Fibroblast of lung (primary cell): ENCODE results near the gene CEP97. TPM values are rescaled to one million over a fixed set of nuclear protein-coding genes. Genes with fewer than 3 reads are reported as not detected.

ENCODE experiments used
- DNase-seq, 2 donors: peaks; one replicate each; pipeline versions ENCODE4 v3.0.0 to v3.0.0-alpha.2; 2010; ENCODE audit warnings: low read depth in 2 of 2
- H2AFZ ChIP-seq: 2 replicates; pipeline ENCODE4 v1.5.1; 2012; ENCODE audit warnings: low read length, control low read depth, inconsistent platforms
- H3K27ac ChIP-seq: 2 replicates; pipeline ENCODE4 v1.5.1; 2011; ENCODE audit warnings: low read length, control low read depth; ENCODE audit not compliant: insufficient read depth
- H3K27me3 ChIP-seq: 2 replicates; pipeline ENCODE4 v1.5.1; 2011; ENCODE audit warnings: mild to moderate bottlenecking, low read length; ENCODE audit not compliant: control insufficient read depth, insufficient read depth
- H3K36me3 ChIP-seq: 2 replicates; pipeline ENCODE4 v1.5.1; 2011; ENCODE audit warnings: low read length; ENCODE audit not compliant: control insufficient read depth, insufficient read depth
- H3K4me1 ChIP-seq: 2 replicates; pipeline ENCODE4 v1.5.1; 2011; ENCODE audit warnings: low read length; ENCODE audit not compliant: control insufficient read depth, insufficient read depth; ENCODE audit errors: extremely low read depth
- H3K4me2 ChIP-seq: 2 replicates; pipeline ENCODE4 v1.5.1; 2011; ENCODE audit warnings: low read length, control low read depth; ENCODE audit not compliant: insufficient read depth; ENCODE audit errors: extremely low read depth
- H3K4me3 ChIP-seq, 4 experiments: fragments of 200-600 bp in 1 of 4; sonication (generic) in 1 of 4; replicated peaks in 1 of 4; 2 replicates each; pipeline ENCODE4 v1.5.1; 2011 to 2016; ENCODE audit warnings: low read length in 4 of 4, low read depth in 3 of 4, mild to moderate bottlenecking in 3 of 4, control low read depth in 2 of 4, inconsistent platforms in 1 of 4, mixed read lengths in 1 of 4; ENCODE audit not compliant: insufficient read depth in 1 of 4; ENCODE audit errors: control extremely low read depth in 1 of 4
- H3K79me2 ChIP-seq: 2 replicates; pipeline ENCODE4 v1.5.1; 2012; ENCODE audit warnings: mild to moderate bottlenecking, low read length, inconsistent platforms; ENCODE audit not compliant: control insufficient read depth, insufficient read depth
- H3K9ac ChIP-seq: 2 replicates; pipeline ENCODE4 v1.5.1; 2011; ENCODE audit warnings: mild to moderate bottlenecking, low read length, control low read depth; ENCODE audit not compliant: insufficient read depth
- H3K9me3 ChIP-seq: 2 replicates; pipeline ENCODE4 v1.5.1; 2012; ENCODE audit warnings: low read depth, low read length; ENCODE audit not compliant: control insufficient read depth, insufficient read depth
- H4K20me1 ChIP-seq: 2 replicates; pipeline ENCODE4 v1.5.1; 2011; ENCODE audit warnings: low read length; ENCODE audit not compliant: control insufficient read depth, insufficient read depth; ENCODE audit errors: extremely low read depth
- EZH2 ChIP-seq: IDR thresholded peaks from 2 replicates; pipeline ENCODE4 v1.5.1; 2012; ENCODE audit warnings: low read length, control low read depth, mild to moderate bottlenecking; ENCODE audit errors: missing control alignments
- polyA plus RNA-seq, 2 donors: library from polyadenylated mRNA; depleted of rRNA in 1 of 2; stranded (reverse) in 1 of 2; unstranded in 1 of 2; fragments of >200 nt; gene quantifications; 2 replicates each; pipeline ENCODE4 v1.2.1, GENCODE V29; 2011 to 2012; ENCODE audit warnings: missing spikeins in 1 of 2
- total RNA-seq: library from RNA; depleted of rRNA; stranded (reverse); fragments of >200 nt; gene quantifications from 2 replicates; pipeline ENCODE4 v1.2.1, GENCODE V29; 2014
- TF ChIP-seq, protein P1 (sequence below), 2 donors: IDR thresholded peaks in 1 of 2; conservative IDR thresholded peaks in 1 of 2; 1 replicate in 1 of 2; 2 replicates in 1 of 2; pipeline ENCODE4 v1.5.1; 2011 to 2012; ENCODE audit warnings: low read length in 2 of 2, control low read depth in 1 of 2, inconsistent platforms in 1 of 2, low read depth in 1 of 2, mild to moderate bottlenecking in 1 of 2

CEP97 gene
- total and polyA plus RNA-seq, 2 donors (not counting 1 experiment from before 2014, with no cell fraction given), result 2.0 to 10.1 TPM

GRCh38 chr3:101781166-101781565 lies 56.8 kb downstream of the CEP97 start:
- H3K79me2 ChIP-seq, result peaks cover 8% of the 10 kb centered on the region
- H3K36me3 ChIP-seq, result peaks cover 7% of the 10 kb centered on the region
- H3K4me3 ChIP-seq, result peak overlapping the region; percentile 7 to 86 (median 51)
- peak in 1 of 2 donors; percentile 18 for DNase-seq
- peak overlapping the region; percentile 70 for H3K4me2 ChIP-seq
- H2AFZ ChIP-seq, result no peak overlapping the region
- TF ChIP-seq EZH2, result no peak
- TF ChIP-seq, protein P1, sequence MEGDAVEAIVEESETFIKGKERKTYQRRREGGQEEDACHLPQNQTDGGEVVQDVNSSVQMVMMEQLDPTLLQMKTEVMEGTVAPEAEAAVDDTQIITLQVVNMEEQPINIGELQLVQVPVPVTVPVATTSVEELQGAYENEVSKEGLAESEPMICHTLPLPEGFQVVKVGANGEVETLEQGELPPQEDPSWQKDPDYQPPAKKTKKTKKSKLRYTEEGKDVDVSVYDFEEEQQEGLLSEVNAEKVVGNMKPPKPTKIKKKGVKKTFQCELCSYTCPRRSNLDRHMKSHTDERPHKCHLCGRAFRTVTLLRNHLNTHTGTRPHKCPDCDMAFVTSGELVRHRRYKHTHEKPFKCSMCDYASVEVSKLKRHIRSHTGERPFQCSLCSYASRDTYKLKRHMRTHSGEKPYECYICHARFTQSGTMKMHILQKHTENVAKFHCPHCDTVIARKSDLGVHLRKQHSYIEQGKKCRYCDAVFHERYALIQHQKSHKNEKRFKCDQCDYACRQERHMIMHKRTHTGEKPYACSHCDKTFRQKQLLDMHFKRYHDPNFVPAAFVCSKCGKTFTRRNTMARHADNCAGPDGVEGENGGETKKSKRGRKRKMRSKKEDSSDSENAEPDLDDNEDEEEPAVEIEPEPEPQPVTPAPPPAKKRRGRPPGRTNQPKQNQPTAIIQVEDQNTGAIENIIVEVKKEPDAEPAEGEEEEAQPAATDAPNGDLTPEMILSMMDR (conservative IDR thresholded peaks at IDR 0.05 in 1 of 2, IDR thresholded peaks at IDR 0.05 in 1 of 2; ENCODE audit: low read depth in 1 of 2, low read length in 2 of 2), result no peak
- H3K4me1 ChIP-seq, result peaks cover 5% of the 10 kb centered on the region
- H4K20me1 ChIP-seq, result no peaks in the 10 kb centered on the region
- H3K9ac ChIP-seq, result no peak overlapping the region
- no peak overlapping the region for H3K27ac ChIP-seq
- H3K27me3 ChIP-seq, result no peaks in the 10 kb centered on the region
- no peaks in the 10 kb centered on the region for H3K9me3 ChIP-seq

DNA sequence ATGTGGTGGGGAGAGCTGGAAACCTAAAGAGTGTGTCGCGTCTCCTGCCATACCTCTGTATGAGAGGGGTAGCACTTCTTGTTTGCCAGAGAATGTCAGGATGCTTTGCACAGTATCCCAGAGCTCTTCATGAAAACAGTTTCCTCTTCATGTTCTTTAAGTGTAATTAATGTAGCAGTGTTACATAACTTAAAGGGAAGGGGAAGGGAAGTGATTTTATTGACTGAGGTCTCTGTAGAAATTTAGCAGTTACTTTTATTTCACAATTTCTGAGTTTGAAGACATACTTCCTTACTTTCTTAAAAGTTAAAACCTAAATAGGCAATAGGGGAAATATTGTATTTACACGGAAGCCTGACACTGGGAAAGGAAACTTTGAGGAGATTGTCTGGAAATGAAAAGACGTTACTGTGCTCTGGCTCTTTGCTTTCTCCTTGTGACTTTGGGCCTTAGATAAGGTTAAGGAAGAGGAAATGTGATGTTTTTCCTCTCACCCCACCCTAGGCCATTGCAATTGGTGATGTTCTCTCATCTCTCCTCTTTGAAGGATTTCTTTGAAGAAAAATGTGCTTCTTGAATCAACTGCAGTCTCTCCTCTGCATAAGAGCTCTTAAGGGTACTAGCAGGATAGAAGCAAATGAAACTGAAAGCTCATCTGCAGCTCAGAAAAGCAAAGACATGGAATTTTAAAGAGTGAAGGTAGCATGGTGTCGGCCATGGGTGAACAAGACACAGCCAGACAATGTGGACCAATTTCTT lies 60.6 kb downstream of the CEP97 start:
- Histone ChIP-seq H3K9me3 (no peaks in the 10 kb centered on the region), H3K4me3 (no peak overlapping the region), H4K20me1 (no peaks in the 10 kb centered on the region), H3K79me2 (peaks cover 5% of the 10 kb centered on the region), H3K36me3 (peaks cover 7% of the 10 kb centered on the region), H3K27ac (no peak overlapping the region), H3K27me3 (no peaks in the 10 kb centered on the region), H3K4me1 (peaks cover 5% of the 10 kb centered on the region), H3K9ac (no peak overlapping the region), H3K4me2 (no peak overlapping the region), H2AFZ (no peak overlapping the region)
- no peak for DNase-seq
- TF ChIP-seq, protein P1 (conservative IDR thresholded peaks at IDR 0.05 in 1 of 2, IDR thresholded peaks at IDR 0.05 in 1 of 2; ENCODE audit: low read depth in 1 of 2, low read length in 2 of 2), result no peak
- TF ChIP-seq EZH2, result no peak

DNA sequence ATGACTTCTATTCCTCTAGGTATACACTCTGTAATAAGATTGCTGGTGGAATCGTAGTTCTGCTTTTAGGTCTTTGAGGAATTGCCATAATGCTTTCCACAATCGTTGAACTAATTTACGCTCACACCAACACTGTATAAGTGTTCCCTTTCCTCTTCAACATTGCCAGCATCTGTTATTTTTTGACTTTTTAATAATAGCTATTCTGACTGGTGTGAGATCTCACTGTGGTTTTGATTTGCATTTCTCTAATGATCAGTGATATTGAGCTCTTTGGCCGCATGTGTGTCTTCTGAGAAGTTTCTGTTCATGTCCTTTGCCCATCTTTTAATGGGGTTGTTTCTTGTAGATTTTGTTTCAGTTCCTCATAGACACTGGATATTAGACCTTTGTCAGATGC lies 67.4 kb downstream of the CEP97 start:
- no peak for DNase-seq
- TF ChIP-seq EZH2, result no peak
- TF ChIP-seq, protein P1 (conservative IDR thresholded peaks at IDR 0.05 in 1 of 2, IDR thresholded peaks at IDR 0.05 in 1 of 2; ENCODE audit: low read depth in 1 of 2, low read length in 2 of 2), result no peak
- Histone ChIP-seq H3K4me2 (no peak overlapping the region), H3K79me2 (peaks cover 2% of the 10 kb centered on the region), H3K9ac (no peak overlapping the region), H3K4me3 (no peak overlapping the region), H2AFZ (no peak overlapping the region), H3K36me3 (peaks cover 2% of the 10 kb centered on the region), H3K4me1 (no peaks in the 10 kb centered on the region), H4K20me1 (no peaks in the 10 kb centered on the region), H3K9me3 (no peaks in the 10 kb centered on the region), H3K27me3 (no peaks in the 10 kb centered on the region), H3K27ac (no peak overlapping the region)
